ENCODE measurements around the gene ENPP6.

Gene ENPP6

GRCh38 chr4:184104419-184105101, 113.1 kb downstream of the ENPP6 start:
- no peak for DNase-seq (ENCODE audit: low read depth)

GRCh38 chr4:184103527-184104264, 114.0 kb downstream of the ENPP6 start:
- DNase-seq (ENCODE audit: low read depth), result no peak

- no peak for DNase-seq (ENCODE audit: low read depth)
Observed at GRCh38 chr4:184102927-184103326, 114.7 kb downstream of the ENPP6 start.

- DNase-seq (ENCODE audit: low read depth), result no peak
Observed at GRCh38 chr4:184102488-184102887, 115.2 kb downstream of the ENPP6 start.

GRCh38 chr4:184101711-184102110, 116.0 kb downstream of the ENPP6 start:
- no peak for DNase-seq (ENCODE audit: low read depth)

- peak; percentile 9 for DNase-seq (ENCODE audit: low read depth)
Observed at GRCh38 chr4:184100297-184100885, 117.3 kb downstream of the ENPP6 start.

GRCh38 chr4:184099535-184099966, 118.1 kb downstream of the ENPP6 start:
- no peak for DNase-seq (ENCODE audit: low read depth)

- DNase-seq (ENCODE audit: low read depth), result no peak
Observed at GRCh38 chr4:184099000-184099399, 118.7 kb downstream of the ENPP6 start.

- no peak for DNase-seq (ENCODE audit: low read depth)
Observed at GRCh38 chr4:184097815-184098214, 119.9 kb downstream of the ENPP6 start.

GRCh38 chr4:184097241-184097605, 120.5 kb downstream of the ENPP6 start:
- DNase-seq (ENCODE audit: low read depth), result no peak

- no peak for DNase-seq (ENCODE audit: low read depth)
Observed at GRCh38 chr4:184096561-184097240, 121.0 kb downstream of the ENPP6 start.

GRCh38 chr4:184094532-184095159, 123.0 kb downstream of the ENPP6 start:
- no peak for DNase-seq (ENCODE audit: low read depth)

GRCh38 chr4:184091986-184092385, 125.7 kb downstream of the ENPP6 start:
- DNase-seq (ENCODE audit: low read depth), result no peak

GRCh38 chr4:184090571-184090970, 127.1 kb downstream of the ENPP6 start:
- no peak for DNase-seq (ENCODE audit: low read depth)

- DNase-seq (ENCODE audit: low read depth), result no peak
Observed at GRCh38 chr4:184080674-184081073, 137.0 kb downstream of the ENPP6 start.

- DNase-seq (ENCODE audit: low read depth), result no peak
Observed at GRCh38 chr4:184074677-184075388, 142.8 kb downstream of the ENPP6 start.

- DNase-seq (ENCODE audit: low read depth), result no peak
Observed at GRCh38 chr4:184067931-184068554, 149.6 kb downstream of the ENPP6 start.

- no peak for DNase-seq (ENCODE audit: low read depth)
Observed at GRCh38 chr4:184066584-184067300, 150.9 kb downstream of the ENPP6 start.

- no peak for DNase-seq (ENCODE audit: low read depth)
Observed at GRCh38 chr4:184064877-184065276, 152.8 kb downstream of the ENPP6 start.

- DNase-seq (ENCODE audit: low read depth), result no peak
Observed at GRCh38 chr4:184062769-184063168, 154.9 kb downstream of the ENPP6 start.
